Brain microvascular endothelial cell (primary cell): ENCODE data around the gene ELOA.

Experiments
- DNase-seq: peaks from one replicate; pipeline ENCODE4 v3.0.0-alpha.2; 2020
- H3K27ac ChIP-seq: fragments of 250-450 bp; sonication (Bioruptor Pico); 2 replicates; pipeline ENCODE4 v1.5.1; 2020; ENCODE audit warnings: mild to moderate bottlenecking, moderate library complexity
- H3K27me3 ChIP-seq: fragments of 250-450 bp; sonication (Bioruptor Pico); replicated peaks from 2 replicates; pipeline ENCODE4 v1.5.1; 2020; ENCODE audit warnings: mild to moderate bottlenecking
- H3K36me3 ChIP-seq: fragments of 250-450 bp; sonication (Bioruptor Pico); replicated peaks from 2 replicates; pipeline ENCODE4 v1.5.1; 2020; ENCODE audit warnings: mild to moderate bottlenecking
- H3K4me3 ChIP-seq: 2 replicates; pipeline ENCODE4 v1.5.1; 2011; ENCODE audit warnings: low read depth, mild to moderate bottlenecking, control low read depth, low read length, moderate library complexity
- CTCF ChIP-seq: IDR thresholded peaks from 2 replicates; pipeline ENCODE4 v1.5.1; 2011; ENCODE audit warnings: low read depth, mild to moderate bottlenecking, moderate library complexity, low read length, control low read depth, inconsistent platforms; ENCODE audit errors: missing control alignments
- in situ Hi-C: cut with HindIII; loops from 2 replicates; pipeline ENCODE4 v1.10.0; 2017; ENCODE audit warnings: low sequenced_read_pairs, low pct_ligation_motif_present

ELOA gene

GRCh38 chr1:23772049-23772853 lies 29.0 kb downstream of the ELOA start:
- peak; percentile 88 for DNase-seq
- peak; percentile 99 for TF ChIP-seq CTCF
- Histone ChIP-seq H3K4me3 (no peak overlapping the region), H3K36me3 (no peaks in the 10 kb centered on the region), H3K27ac (no peak overlapping the region), H3K27me3 (no peaks in the 10 kb centered on the region)
- in situ Hi-C loops = no loop called here

GRCh38 chr1:23772854-23773242 lies 29.6 kb downstream of the ELOA start:
- no peak overlapping the region for H3K27ac ChIP-seq
- no peaks in the 10 kb centered on the region for H3K36me3 ChIP-seq
- no peaks in the 10 kb centered on the region for H3K27me3 ChIP-seq
- no peak for TF ChIP-seq CTCF
- no peak for DNase-seq
- in situ Hi-C loops = no loop called here
- no peak overlapping the region for H3K4me3 ChIP-seq

- in situ Hi-C loops = no loop called here
Observed at GRCh38 chr1:23774174-23774880, 31.1 kb downstream of the ELOA start.

GRCh38 chr1:23776217-23776616 lies 32.9 kb downstream of the ELOA start:
- Histone ChIP-seq H3K36me3 (no peaks in the 10 kb centered on the region), H3K27me3 (no peaks in the 10 kb centered on the region), H3K4me3 (no peak overlapping the region), H3K27ac (no peak overlapping the region)
- no peak for TF ChIP-seq CTCF
- no peak for DNase-seq
- in situ Hi-C loops = no loop called here

More at GRCh38 chr1:23774174-23774880, 31.1 kb downstream of the ELOA start:
- no peak for DNase-seq
- no peaks in the 10 kb centered on the region for H3K36me3 ChIP-seq
- no peak overlapping the region for H3K27ac ChIP-seq
- no peak overlapping the region for H3K4me3 ChIP-seq
- TF ChIP-seq CTCF = no peak
- no peaks in the 10 kb centered on the region for H3K27me3 ChIP-seq

GRCh38 chr1:23777979-23778814 lies 34.9 kb downstream of the ELOA start, which contains the start of gene PITHD1:
Gene PITHD1, plus strand, starts transcription at chr1:23778418. Its CDS starts 98 bp downstream, at chr1:23778516.
- Histone ChIP-seq H3K27me3 (no peaks in the 10 kb centered on the region), H3K36me3 (peaks cover 4% of the 10 kb centered on the region), H3K27ac (peak within 1 kb of the TSS; percentile 75), H3K4me3 (peak within 1 kb of the TSS; percentile 83)
- DNase-seq = peak; percentile 66
- no peak for TF ChIP-seq CTCF
- in situ Hi-C loops = no loop called here
